Kidney epithelial cell (primary cell): ENCODE results near the gene ALDH3B2. TPM values are rescaled to one million over a fixed set of nuclear protein-coding genes. Genes with fewer than 3 reads are reported as not detected.

Experiments
- DNase-seq: peaks from one replicate; pipeline ENCODE4 v3.0.0-alpha.2; 2010; ENCODE audit warnings: low read depth
- H3K27me3 ChIP-seq: 2 replicates; pipeline ENCODE4 v1.6.0; 2011; ENCODE audit warnings: low read length; ENCODE audit not compliant: control insufficient read depth, insufficient read depth
- H3K36me3 ChIP-seq: 2 replicates; pipeline ENCODE4 v1.5.1; 2011; ENCODE audit warnings: low read length; ENCODE audit not compliant: control insufficient read depth, insufficient read depth
- H3K4me3 ChIP-seq: 2 replicates; pipeline ENCODE4 v1.5.1; 2011; ENCODE audit warnings: low read depth, mild to moderate bottlenecking, control low read depth, low read length
- CTCF ChIP-seq: IDR thresholded peaks from 2 replicates; pipeline ENCODE4 v1.5.1; 2011; ENCODE audit warnings: mild to moderate bottlenecking, moderate library complexity, low read length, control low read depth, inconsistent platforms; ENCODE audit not compliant: insufficient read depth, poor library complexity, severe bottlenecking
- total RNA-seq: library from RNA; depleted of rRNA; stranded (reverse); fragments of >200 nt; gene quantifications from 2 replicates; pipeline ENCODE4 v1.2.3, GENCODE V29; 2015

Gene ALDH3B2
- total RNA-seq, 1 donor from 2014 or later = 0.13 TPM

GRCh38 chr11:67648796-67649613 is 25.4 kb downstream of the ALDH3B2 start:
- Histone ChIP-seq H3K27me3 (no peaks in the 10 kb centered on the region), H3K4me3 (no peak overlapping the region), H3K36me3 (no peaks in the 10 kb centered on the region)
- no peak for TF ChIP-seq CTCF
- DNase-seq = no peak

GRCh38 chr11:67648140-67648795 is 26.2 kb downstream of the ALDH3B2 start:
- Histone ChIP-seq H3K36me3 (no peaks in the 10 kb centered on the region), H3K4me3 (no peak overlapping the region), H3K27me3 (no peaks in the 10 kb centered on the region)
- no peak for DNase-seq
- TF ChIP-seq CTCF = peak; percentile 32

- TF ChIP-seq CTCF = no peak
- no peak overlapping the region for H3K4me3 ChIP-seq
- DNase-seq = no peak
- no peaks in the 10 kb centered on the region for H3K27me3 ChIP-seq
- no peaks in the 10 kb centered on the region for H3K36me3 ChIP-seq
Observed at GRCh38 chr11:67647471-67647870, 27.0 kb downstream of the ALDH3B2 start.

GRCh38 chr11:67646535-67647336 is 27.7 kb downstream of the ALDH3B2 start:
- H3K27me3 ChIP-seq = no peaks in the 10 kb centered on the region
- no peaks in the 10 kb centered on the region for H3K36me3 ChIP-seq
- H3K4me3 ChIP-seq = no peak overlapping the region
- DNase-seq = no peak
- no peak for TF ChIP-seq CTCF

- DNase-seq = no peak
- Histone ChIP-seq H3K27me3 (peaks cover 3% of the 10 kb centered on the region), H3K36me3 (no peaks in the 10 kb centered on the region), H3K4me3 (no peak overlapping the region)
- no peak for TF ChIP-seq CTCF
Observed at GRCh38 chr11:67645521-67646461, 28.6 kb downstream of the ALDH3B2 start.
